Muscle layer of duodenum (tissue), 2 donors: ENCODE results near the gene IL1F10.

ENCODE experiments used
- H3K27ac ChIP-seq: one replicate; pipeline ENCODE4 v1.7.0; 2013; ENCODE audit warnings: mild to moderate bottlenecking, low read length
- H3K27me3 ChIP-seq: one replicate; pipeline ENCODE4 v1.7.0; 2013; ENCODE audit warnings: low read depth, mild to moderate bottlenecking, control low read depth, low read length
- H3K36me3 ChIP-seq, 2 donors: one replicate each; pipeline ENCODE4 v1.7.0; 2013; ENCODE audit warnings: low read length in 2 of 2, control low read depth in 1 of 2, mild to moderate bottlenecking in 1 of 2; ENCODE audit not compliant: insufficient read depth in 2 of 2, control insufficient read depth in 1 of 2
- H3K4me1 ChIP-seq, 2 donors: one replicate each; pipeline ENCODE4 v1.7.0; 2013; ENCODE audit warnings: low read length in 2 of 2, mild to moderate bottlenecking in 2 of 2, control low read depth in 1 of 2, moderate library complexity in 1 of 2; ENCODE audit not compliant: insufficient read depth in 2 of 2, control insufficient read depth in 1 of 2
- H3K4me3 ChIP-seq, 2 donors: one replicate each; pipeline ENCODE4 v1.7.0; 2013; ENCODE audit warnings: low read length in 2 of 2, low read depth in 1 of 2, mild to moderate bottlenecking in 1 of 2
- H3K9me3 ChIP-seq, 2 donors: one replicate each; pipeline ENCODE4 v1.7.0; 2013; ENCODE audit warnings: low read length in 2 of 2, control low read depth in 1 of 2, mild to moderate bottlenecking in 1 of 2; ENCODE audit not compliant: control insufficient read depth in 1 of 2
- donor health status: healthy.

Gene IL1F10, protein sequence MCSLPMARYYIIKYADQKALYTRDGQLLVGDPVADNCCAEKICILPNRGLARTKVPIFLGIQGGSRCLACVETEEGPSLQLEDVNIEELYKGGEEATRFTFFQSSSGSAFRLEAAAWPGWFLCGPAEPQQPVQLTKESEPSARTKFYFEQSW

GRCh38 chr2:113067681-113068080 lies at the start of gene IL1F10:
Gene IL1F10 (plus strand): TSS chr2:113067970. CDS start chr2:113072739, 4,769 bp downstream.
- Histone ChIP-seq H3K36me3 (no peaks in the 10 kb centered on the region), H3K4me3 (no peak within 1 kb of the TSS), H3K4me1 (no peaks in the 10 kb centered on the region), H3K9me3 (peaks cover 0 to 4% of the 10 kb centered on the region in 2 donors), H3K27ac (no peak within 1 kb of the TSS), H3K27me3 (no peaks in the 10 kb centered on the region)

GRCh38 chr2:113018509-113018908 lies 49.3 kb upstream of the IL1F10 start:
- Histone ChIP-seq H3K9me3 (no peaks in the 10 kb centered on the region), H3K36me3 (no peaks in the 10 kb centered on the region), H3K4me1 (no peaks in the 10 kb centered on the region), H3K27me3 (no peaks in the 10 kb centered on the region), H3K27ac (no peak overlapping the region), H3K4me3 (no peak overlapping the region)

GRCh38 chr2:113021312-113021711 lies 46.5 kb upstream of the IL1F10 start:
- no peaks in the 10 kb centered on the region for H3K36me3 ChIP-seq
- H3K4me1 ChIP-seq, result no peaks in the 10 kb centered on the region
- no peaks in the 10 kb centered on the region for H3K9me3 ChIP-seq
- no peak overlapping the region for H3K4me3 ChIP-seq
- H3K27ac ChIP-seq, result no peak overlapping the region
- no peaks in the 10 kb centered on the region for H3K27me3 ChIP-seq

GRCh38 chr2:113024764-113025163 lies 43.0 kb upstream of the IL1F10 start:
- Histone ChIP-seq H3K36me3 (no peaks in the 10 kb centered on the region), H3K4me1 (no peaks in the 10 kb centered on the region), H3K27ac (no peak overlapping the region), H3K9me3 (no peaks in the 10 kb centered on the region), H3K27me3 (no peaks in the 10 kb centered on the region), H3K4me3 (no peak overlapping the region)

GRCh38 chr2:113025737-113026136 lies 42.0 kb upstream of the IL1F10 start:
- no peaks in the 10 kb centered on the region for H3K4me1 ChIP-seq

GRCh38 chr2:113027691-113028090 lies 40.1 kb upstream of the IL1F10 start:
- Histone ChIP-seq H3K4me1 (no peaks in the 10 kb centered on the region), H3K36me3 (no peaks in the 10 kb centered on the region), H3K4me3 (no peak overlapping the region), H3K27me3 (no peaks in the 10 kb centered on the region), H3K27ac (no peak overlapping the region), H3K9me3 (no peaks in the 10 kb centered on the region)

More at GRCh38 chr2:113025737-113026136, 42.0 kb upstream of the IL1F10 start:
- H3K36me3 ChIP-seq, result no peaks in the 10 kb centered on the region
- no peaks in the 10 kb centered on the region for H3K27me3 ChIP-seq
- no peak overlapping the region for H3K27ac ChIP-seq
- H3K9me3 ChIP-seq, result no peaks in the 10 kb centered on the region
- no peak overlapping the region for H3K4me3 ChIP-seq

- Histone ChIP-seq H3K27me3 (no peaks in the 10 kb centered on the region), H3K27ac (no peak overlapping the region)
These were observed 39.7 kb upstream of the IL1F10 start for GRCh38 chr2:113028112-113028511.

DNA sequence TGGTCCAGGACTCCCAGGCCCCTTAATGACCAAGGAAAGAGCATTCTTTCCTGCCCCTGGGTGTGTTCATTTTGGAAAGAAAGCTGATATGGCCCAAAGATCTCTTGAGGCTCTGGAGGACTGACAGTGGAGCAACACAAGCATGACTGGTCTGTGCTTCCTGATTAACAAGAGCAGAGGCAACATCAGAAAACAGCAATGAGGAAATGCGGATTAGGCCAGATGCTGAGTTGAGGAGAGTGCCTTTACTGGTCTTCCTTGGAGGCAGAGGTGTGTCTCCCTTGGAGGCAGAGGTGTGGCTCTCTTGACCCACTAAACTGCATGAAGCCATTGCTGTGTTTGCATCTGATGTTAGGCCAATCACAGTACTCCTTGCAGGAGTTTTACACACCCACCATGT lies 35.0 kb upstream of the IL1F10 start:
- Histone ChIP-seq H3K36me3 (no peaks in the 10 kb centered on the region), H3K27ac (no peak overlapping the region), H3K4me1 (no peaks in the 10 kb centered on the region)

More at GRCh38 chr2:113028112-113028511, 39.7 kb upstream of the IL1F10 start:
- Histone ChIP-seq H3K36me3 (no peaks in the 10 kb centered on the region), H3K4me3 (no peak overlapping the region), H3K9me3 (no peaks in the 10 kb centered on the region), H3K4me1 (no peaks in the 10 kb centered on the region)

DNA sequence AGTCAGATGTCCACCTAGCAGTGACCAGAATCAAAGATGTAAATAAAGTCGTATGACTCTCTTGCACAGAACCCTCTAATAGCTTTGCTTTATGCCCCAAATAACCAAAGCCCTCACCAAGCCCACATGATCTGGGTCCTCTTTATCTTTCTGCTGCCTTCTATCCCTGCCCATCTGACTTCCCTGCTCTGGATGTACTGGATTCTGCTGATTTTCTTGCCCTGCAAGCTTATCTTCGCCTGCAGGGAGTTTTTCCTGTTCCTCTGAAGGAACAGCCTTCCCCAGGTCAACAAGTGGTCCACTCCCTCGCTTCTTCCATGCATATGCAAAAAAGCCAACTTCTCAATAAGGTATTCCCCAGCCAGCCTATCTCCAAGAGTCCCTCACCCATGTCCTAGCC lies 33.8 kb upstream of the IL1F10 start:
- H3K4me1 ChIP-seq, result no peaks in the 10 kb centered on the region
- H3K4me3 ChIP-seq, result no peak overlapping the region
- H3K36me3 ChIP-seq, result no peaks in the 10 kb centered on the region
- no peaks in the 10 kb centered on the region for H3K9me3 ChIP-seq
- no peaks in the 10 kb centered on the region for H3K27me3 ChIP-seq
- no peak overlapping the region for H3K27ac ChIP-seq

More for the DNA sequence above, 35.0 kb upstream of the IL1F10 start:
- no peaks in the 10 kb centered on the region for H3K9me3 ChIP-seq
- H3K4me3 ChIP-seq, result no peak overlapping the region
- no peaks in the 10 kb centered on the region for H3K27me3 ChIP-seq

GRCh38 chr2:113036763-113037162 lies 31.0 kb upstream of the IL1F10 start:
- Histone ChIP-seq H3K36me3 (no peaks in the 10 kb centered on the region), H3K27me3 (no peaks in the 10 kb centered on the region), H3K9me3 (no peaks in the 10 kb centered on the region), H3K27ac (no peak overlapping the region), H3K4me1 (no peaks in the 10 kb centered on the region), H3K4me3 (no peak overlapping the region)

DNA sequence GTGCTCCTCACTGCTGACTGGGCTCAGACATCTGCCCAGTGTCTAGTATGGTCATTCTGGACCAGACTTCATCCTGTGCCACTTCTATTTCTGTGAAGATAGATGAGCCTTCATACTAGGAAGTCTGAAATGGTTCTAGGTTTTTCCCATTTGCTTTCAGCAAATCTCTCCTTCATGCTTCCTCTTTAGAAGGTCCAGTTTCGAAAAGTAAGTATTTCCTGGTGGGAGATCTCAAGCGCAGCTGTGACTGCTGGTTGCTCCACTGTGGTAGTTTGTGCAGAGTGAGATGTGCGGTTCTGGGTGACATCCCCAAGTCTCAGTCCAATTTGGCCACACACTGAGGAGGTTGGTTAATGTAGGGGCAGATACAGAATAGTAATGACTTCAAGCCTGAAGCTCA lies 29.5 kb upstream of the IL1F10 start:
- H3K27ac ChIP-seq, result no peak overlapping the region
- no peaks in the 10 kb centered on the region for H3K4me1 ChIP-seq
- no peak overlapping the region for H3K4me3 ChIP-seq
- H3K9me3 ChIP-seq, result no peaks in the 10 kb centered on the region
- H3K36me3 ChIP-seq, result no peaks in the 10 kb centered on the region
- H3K27me3 ChIP-seq, result no peaks in the 10 kb centered on the region

DNA sequence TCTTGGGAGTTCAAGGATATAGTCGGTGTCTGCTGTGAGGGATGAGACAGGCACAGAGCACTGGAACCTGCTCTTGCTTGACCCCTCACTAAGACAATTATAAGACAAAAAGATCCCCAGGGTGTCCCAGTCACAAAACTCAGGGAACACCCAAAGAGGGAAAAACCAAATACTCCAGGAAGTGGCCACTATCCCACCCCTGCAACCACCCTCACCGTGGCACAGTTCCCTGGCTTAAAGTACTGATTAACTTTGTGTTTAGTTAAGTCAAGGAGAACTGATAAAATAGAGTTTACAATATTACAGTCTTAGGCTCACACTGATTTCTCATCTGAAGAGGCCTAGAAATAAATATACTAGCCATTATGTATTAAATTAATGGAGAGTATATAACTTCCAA lies 28.6 kb upstream of the IL1F10 start:
- no peak overlapping the region for H3K27ac ChIP-seq
- H3K9me3 ChIP-seq, result no peaks in the 10 kb centered on the region
- no peaks in the 10 kb centered on the region for H3K4me1 ChIP-seq
- H3K27me3 ChIP-seq, result no peaks in the 10 kb centered on the region
- H3K4me3 ChIP-seq, result no peak overlapping the region
- H3K36me3 ChIP-seq, result no peaks in the 10 kb centered on the region
